Upper lobe of left lung (tissue), 6 donors: ENCODE results near the gene RASSF1. TPM values are rescaled to one million over a fixed set of nuclear protein-coding genes. Genes with fewer than 3 reads are reported as not detected.

ENCODE experiments used
- ATAC-seq, 2 donors: fragments of 200-7000 bp; cut with Tn5 transposase; one replicate each; pipeline ENCODE4 v1.9.1; 2022; ENCODE audit warnings: mild to moderate bottlenecking in 2 of 2, moderate library complexity in 2 of 2; ENCODE audit not compliant: low FRiP score in 2 of 2
- DNase-seq, 2 donors: peaks; one replicate each; pipeline ENCODE4 v3.0.0-alpha.2; 2019 to 2020
- H3K27ac ChIP-seq, 4 donors: fragments of 200-600 bp; sonication (generic); one replicate each; pipeline ENCODE4 v1.5.1; 2016 to 2019
- H3K27me3 ChIP-seq, 4 donors: fragments of 200-600 bp; sonication (generic); one replicate each; pipeline ENCODE4 v1.5.1; 2017 to 2019
- H3K36me3 ChIP-seq, 4 donors: fragments of 200-600 bp; sonication (generic); one replicate each; pipeline ENCODE4 v1.5.1; 2016 to 2019
- H3K4me1 ChIP-seq, 4 donors: fragments of 200-600 bp; sonication (generic); one replicate each; pipeline ENCODE4 v1.5.1; 2018 to 2019
- H3K4me3 ChIP-seq, 4 donors: fragments of 200-600 bp; sonication (generic); one replicate each; pipeline ENCODE4 v1.5.1; 2017 to 2019; ENCODE audit warnings: mild to moderate bottlenecking in 2 of 4, moderate library complexity in 1 of 4
- H3K9me3 ChIP-seq, 4 donors: fragments of 200-600 bp; sonication (generic); one replicate each; pipeline ENCODE4 v1.5.1; 2018 to 2019
- CTCF ChIP-seq, 6 experiments: fragments of 450-650 bp in 4 of 6; fragments of 200-600 bp in 2 of 6; sonication (generic) in 2 of 6; IDR thresholded peaks; one replicate each; pipeline ENCODE4 v1.5.1; 2016 to 2019; ENCODE audit warnings: antibody characterized with exemption in 6 of 6
- EP300 ChIP-seq, 4 donors: sonication (generic); formaldehyde crosslinking; IDR thresholded peaks; one replicate each; pipeline ENCODE4 v1.5.1; 2017; ENCODE audit warnings: antibody characterized with exemption in 4 of 4, control low read depth in 2 of 4
- POLR2A ChIP-seq, 4 donors: fragments of 450-650 bp; IDR thresholded peaks; one replicate each; pipeline ENCODE4 v1.5.1; 2016 to 2017; ENCODE audit warnings: antibody characterized with exemption in 4 of 4, mild to moderate bottlenecking in 2 of 4
- POLR2AphosphoS5 ChIP-seq, 2 donors: sonication (generic); formaldehyde crosslinking; IDR thresholded peaks; one replicate each; pipeline ENCODE4 v1.5.1; 2017; ENCODE audit warnings: antibody characterized with exemption in 2 of 2
- WGBS, 2 donors: methylation state at CpG; one replicate each; pipeline ENCODE4 v1.1.5; 2017 to 2018; 5-methylcytosine and 5-hydroxymethylcytosine counted together
- total RNA-seq, 6 donors: library from RNA; depleted of rRNA in 4 of 6; stranded (reverse); fragments of >200 nt in 4 of 6; gene quantifications; one replicate each; pipeline versions ENCODE4 v1.1.0 to v1.2.1, GENCODE V29; 2016 to 2021
- donor health status: DM: no; HTN: no; CAD: no; lungs with moderate emphysema.
- donor health status: DM: no; HTN: yes; CAD: no; lungs with severe emphysema.

The RASSF1 gene
- total RNA-seq, 6 donors from 2014 or later = 42.7 to 78.9 (median 47.7) TPM

GRCh38 chr3:50385754-50386153 is 45.1 kb upstream of the RASSF1 start:
- H3K4me1 ChIP-seq = peaks cover under 1 to 3% (median 2%) of the 10 kb centered on the region in 4 donors
- no peaks in the 10 kb centered on the region for H3K27me3 ChIP-seq
- 66 to 75% methylated on average over 13 of the region's 13 CpGs for WGBS, 2 donors
- peaks cover 0 to 14% (median 0%) of the 10 kb centered on the region in 4 donors for H3K36me3 ChIP-seq
- no peak overlapping the region for H3K4me3 ChIP-seq
- no peaks in the 10 kb centered on the region for H3K9me3 ChIP-seq
- ATAC-seq (no peak), DNase-seq (no peak)
- TF ChIP-seq CTCF (IDR thresholded peaks at IDR 0.05) (no peak), POLR2A (IDR thresholded peaks at IDR 0.05) (no peak), EP300 (IDR thresholded peaks at IDR 0.05) (no peak), POLR2AphosphoS5 (IDR thresholded peaks at IDR 0.05) (no peak)
- no peak overlapping the region for H3K27ac ChIP-seq

GRCh38 chr3:50383750-50384149 is 43.1 kb upstream of the RASSF1 start:
- no peak overlapping the region for H3K4me3 ChIP-seq
- ATAC-seq (no peak), DNase-seq (no peak)
- no peak for TF ChIP-seq EP300 (IDR thresholded peaks at IDR 0.05)
- TF ChIP-seq POLR2AphosphoS5 (IDR thresholded peaks at IDR 0.05) = no peak
- TF ChIP-seq CTCF (IDR thresholded peaks at IDR 0.05) = no peak
- TF ChIP-seq POLR2A (IDR thresholded peaks at IDR 0.05) = no peak
- H3K4me1 ChIP-seq = no peaks in the 10 kb centered on the region
- no peaks in the 10 kb centered on the region for H3K9me3 ChIP-seq
- H3K27me3 ChIP-seq = no peaks in the 10 kb centered on the region
- H3K36me3 ChIP-seq = peaks cover 0 to 20% (median under 1%) of the 10 kb centered on the region in 4 donors
- WGBS, 2 donors = 76 to 81% methylated on average over 3 to 6 of the region's 6 CpGs
- no peak overlapping the region for H3K27ac ChIP-seq

- Histone ChIP-seq H3K27me3 (no peaks in the 10 kb centered on the region), H3K36me3 (peaks cover 0 to 30% (median 4%) of the 10 kb centered on the region in 4 donors), H3K4me1 (no peaks in the 10 kb centered on the region), H3K9me3 (no peaks in the 10 kb centered on the region), H3K27ac (no peak overlapping the region), H3K4me3 (no peak overlapping the region)
- no peak for DNase-seq
- WGBS, 2 donors = 92 to 97% methylated on average over 11 to 12 of the region's 12 CpGs
- no peak for TF ChIP-seq POLR2AphosphoS5 (IDR thresholded peaks at IDR 0.05)
- TF ChIP-seq EP300 (IDR thresholded peaks at IDR 0.05) = no peak
- TF ChIP-seq CTCF (IDR thresholded peaks at IDR 0.05) = no peak
- TF ChIP-seq POLR2A (IDR thresholded peaks at IDR 0.05) = no peak
- ATAC-seq = no peak
Measured at GRCh38 chr3:50382722-50383121, 42.1 kb upstream of the RASSF1 start.

- Histone ChIP-seq H3K36me3 (peaks cover 0 to 38% (median 4%) of the 10 kb centered on the region in 4 donors), H3K9me3 (no peaks in the 10 kb centered on the region), H3K4me1 (no peaks in the 10 kb centered on the region), H3K4me3 (no peak overlapping the region), H3K27ac (no peak overlapping the region), H3K27me3 (no peaks in the 10 kb centered on the region)
- ATAC-seq (no peak), DNase-seq (no peak)
- TF ChIP-seq EP300 (IDR thresholded peaks at IDR 0.05) (no peak), CTCF (IDR thresholded peaks at IDR 0.05) (no peak), POLR2AphosphoS5 (IDR thresholded peaks at IDR 0.05) (no peak), POLR2A (IDR thresholded peaks at IDR 0.05) (no peak)
- WGBS, 2 donors = 67 to 83% methylated on average over 1 to 4 of the region's 4 CpGs
Measured at GRCh38 chr3:50381383-50381782, 40.7 kb upstream of the RASSF1 start.

- H3K4me1 ChIP-seq = no peaks in the 10 kb centered on the region
- 90 to 95% methylated on average over 12 to 17 of the region's 17 CpGs for WGBS, 2 donors
- ATAC-seq (no peak), DNase-seq (no peak)
- H3K27ac ChIP-seq = no peak overlapping the region
- no peak overlapping the region for H3K4me3 ChIP-seq
- H3K36me3 ChIP-seq = peaks cover 0 to 40% (median 4%) of the 10 kb centered on the region in 4 donors
- no peaks in the 10 kb centered on the region for H3K9me3 ChIP-seq
- TF ChIP-seq CTCF (IDR thresholded peaks at IDR 0.05) (no peak), POLR2AphosphoS5 (IDR thresholded peaks at IDR 0.05) (no peak), POLR2A (IDR thresholded peaks at IDR 0.05) (no peak), EP300 (IDR thresholded peaks at IDR 0.05) (no peak)
- no peaks in the 10 kb centered on the region for H3K27me3 ChIP-seq
Measured at GRCh38 chr3:50380405-50381085, 39.9 kb upstream of the RASSF1 start.
